HL-60 (cell line): ENCODE measurements around the gene VIPAS39.

Experiments
- GABPA ChIP-seq: IDR thresholded peaks from 2 replicates; pipeline ENCODE4 v1.6.1; 2012; ENCODE audit warnings: low read depth
- POLR2AphosphoS5 ChIP-seq: IDR thresholded peaks from 2 replicates; pipeline ENCODE4 v1.6.1; 2012; ENCODE audit warnings: low read depth
- TF ChIP-seq, protein P1 (sequence below): IDR thresholded peaks from one replicate; pipeline ENCODE4 v1.5.1; 2011; ENCODE audit warnings: low read length, control low read depth, inconsistent platforms; ENCODE audit not compliant: insufficient read depth

DNA sequence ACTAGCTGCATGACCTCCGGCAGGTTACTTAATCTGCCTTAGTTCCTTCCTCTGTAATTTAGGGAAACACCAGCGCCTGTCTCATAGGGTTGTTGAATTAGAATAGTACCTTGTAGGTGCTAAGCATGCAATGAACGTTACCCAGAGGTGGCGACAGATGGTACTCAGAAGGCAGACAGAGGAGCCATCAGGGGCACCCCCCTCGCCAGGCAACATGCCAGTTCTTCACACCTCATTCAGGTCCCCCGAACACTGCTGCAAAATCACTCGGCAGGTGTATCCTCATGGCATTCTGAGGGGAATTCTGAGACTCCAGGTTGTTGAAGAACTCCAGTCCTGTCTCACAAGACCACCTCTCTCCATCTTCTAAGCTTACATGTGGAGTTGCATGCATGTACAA lies 31.2 kb upstream of the VIPAS39 start:
- TF ChIP-seq, protein P1, sequence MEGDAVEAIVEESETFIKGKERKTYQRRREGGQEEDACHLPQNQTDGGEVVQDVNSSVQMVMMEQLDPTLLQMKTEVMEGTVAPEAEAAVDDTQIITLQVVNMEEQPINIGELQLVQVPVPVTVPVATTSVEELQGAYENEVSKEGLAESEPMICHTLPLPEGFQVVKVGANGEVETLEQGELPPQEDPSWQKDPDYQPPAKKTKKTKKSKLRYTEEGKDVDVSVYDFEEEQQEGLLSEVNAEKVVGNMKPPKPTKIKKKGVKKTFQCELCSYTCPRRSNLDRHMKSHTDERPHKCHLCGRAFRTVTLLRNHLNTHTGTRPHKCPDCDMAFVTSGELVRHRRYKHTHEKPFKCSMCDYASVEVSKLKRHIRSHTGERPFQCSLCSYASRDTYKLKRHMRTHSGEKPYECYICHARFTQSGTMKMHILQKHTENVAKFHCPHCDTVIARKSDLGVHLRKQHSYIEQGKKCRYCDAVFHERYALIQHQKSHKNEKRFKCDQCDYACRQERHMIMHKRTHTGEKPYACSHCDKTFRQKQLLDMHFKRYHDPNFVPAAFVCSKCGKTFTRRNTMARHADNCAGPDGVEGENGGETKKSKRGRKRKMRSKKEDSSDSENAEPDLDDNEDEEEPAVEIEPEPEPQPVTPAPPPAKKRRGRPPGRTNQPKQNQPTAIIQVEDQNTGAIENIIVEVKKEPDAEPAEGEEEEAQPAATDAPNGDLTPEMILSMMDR = no peak
- TF ChIP-seq POLR2AphosphoS5 = no peak
- no peak for TF ChIP-seq GABPA
